Measurements from ENCODE around the gene ITIH3. TPM values are rescaled to one million over a fixed set of nuclear protein-coding genes. Genes with fewer than 3 reads are reported as not detected.

Gene ITIH3
- total and polyA plus RNA-seq, 11 donors = 0.13 to 1.6 (median 0.65) TPM

GRCh38 chr3:52810923-52811322 is 16.3 kb downstream of the ITIH3 start:
- intact Hi-C loops (cut with DNase I) = no loop called here
- H3K4me3 ChIP-seq = no peak overlapping the region
- DNase-seq (no peak), ATAC-seq (no peak)
- no peak overlapping the region for H3K27ac ChIP-seq
- no peaks in the 10 kb centered on the region for H3K4me1 ChIP-seq
- H3K9me3 ChIP-seq = no peaks in the 10 kb centered on the region
- TF ChIP-seq CTCF (IDR thresholded peaks at IDR 0.05) (no peak), POLR2A (IDR thresholded peaks at IDR 0.05) (no peak)
- H3K36me3 ChIP-seq = no peaks in the 10 kb centered on the region
- 90 to 93% (median 92%) methylated on average over 11 of the region's 11 CpGs for WGBS, 4 donors
- H3K27me3 ChIP-seq = no peaks in the 10 kb centered on the region

DNA sequence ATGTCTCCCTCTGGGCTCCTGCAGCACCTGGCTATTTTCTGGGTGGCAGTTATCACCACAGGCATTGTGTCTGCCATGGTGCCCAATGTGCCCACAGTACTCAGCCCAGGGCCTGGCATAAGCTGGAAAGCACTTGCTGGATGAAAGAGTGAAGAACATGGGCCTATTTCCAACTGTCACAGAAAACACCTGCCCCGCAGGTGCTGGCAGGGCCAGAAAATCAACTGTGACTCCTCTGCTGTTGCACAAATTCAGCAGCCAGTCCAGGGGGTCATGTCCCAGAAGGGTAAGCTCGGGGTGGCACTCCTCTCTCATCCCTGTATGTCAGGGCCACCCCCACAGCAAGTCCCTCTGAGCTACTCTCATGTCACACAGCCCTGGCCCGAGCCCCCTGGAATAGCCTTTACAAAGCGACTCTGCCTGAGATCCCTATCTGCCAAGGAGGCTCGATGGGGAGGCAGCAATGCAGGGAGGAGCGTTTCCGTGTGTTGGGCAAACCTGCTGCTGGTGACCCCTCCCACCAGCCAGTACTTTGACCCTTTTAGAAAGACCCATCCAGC is 16.9 kb downstream of the ITIH3 start:
- Histone ChIP-seq H3K36me3 (no peaks in the 10 kb centered on the region), H3K4me1 (no peaks in the 10 kb centered on the region), H3K27ac (no peak overlapping the region), H3K9me3 (no peaks in the 10 kb centered on the region), H3K4me3 (no peak overlapping the region), H3K27me3 (no peaks in the 10 kb centered on the region)
- DNase-seq (no peak), ATAC-seq (no peak)
- 81 to 90% (median 87%) methylated on average over 6 to 7 of the region's 7 CpGs for WGBS, 4 donors
- TF ChIP-seq CTCF (IDR thresholded peaks at IDR 0.05) (no peak), POLR2A (IDR thresholded peaks at IDR 0.05) (no peak)
- intact Hi-C loops (cut with DNase I) = no loop called here

DNA sequence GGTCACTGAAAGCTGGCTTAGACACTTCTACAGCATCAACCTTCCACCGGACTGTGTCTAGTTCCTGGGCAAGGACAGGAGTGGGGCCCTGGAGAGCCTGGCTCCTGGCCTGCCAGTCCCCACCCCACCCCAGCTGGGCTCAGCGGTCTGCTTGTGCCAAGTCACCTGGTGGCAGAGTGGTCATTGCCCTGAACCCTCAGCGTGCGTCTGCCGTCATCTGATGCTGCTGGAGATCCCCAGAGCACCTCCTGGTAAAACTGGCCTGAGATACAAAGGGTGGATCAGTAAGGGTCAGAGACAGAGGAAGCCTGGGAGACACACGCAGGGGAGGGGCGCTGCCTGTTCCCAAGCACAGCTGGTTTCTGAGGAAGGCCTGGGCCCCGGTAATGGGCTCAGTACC is 19.2 kb downstream of the ITIH3 start:
- H3K36me3 ChIP-seq = no peaks in the 10 kb centered on the region
- H3K4me3 ChIP-seq = no peak overlapping the region
- no peak overlapping the region for H3K27ac ChIP-seq
- WGBS, 4 donors = 67 to 86% (median 74%) methylated on average over 6 to 8 of the region's 8 CpGs
- no peaks in the 10 kb centered on the region for H3K9me3 ChIP-seq
- DNase-seq (no peak), ATAC-seq (no peak)
- no peaks in the 10 kb centered on the region for H3K4me1 ChIP-seq
- no peaks in the 10 kb centered on the region for H3K27me3 ChIP-seq
- TF ChIP-seq POLR2A (IDR thresholded peaks at IDR 0.05) = no peak
- no peak for TF ChIP-seq CTCF (IDR thresholded peaks at IDR 0.05)
- intact Hi-C loops (cut with DNase I) = no loop called here

DNA sequence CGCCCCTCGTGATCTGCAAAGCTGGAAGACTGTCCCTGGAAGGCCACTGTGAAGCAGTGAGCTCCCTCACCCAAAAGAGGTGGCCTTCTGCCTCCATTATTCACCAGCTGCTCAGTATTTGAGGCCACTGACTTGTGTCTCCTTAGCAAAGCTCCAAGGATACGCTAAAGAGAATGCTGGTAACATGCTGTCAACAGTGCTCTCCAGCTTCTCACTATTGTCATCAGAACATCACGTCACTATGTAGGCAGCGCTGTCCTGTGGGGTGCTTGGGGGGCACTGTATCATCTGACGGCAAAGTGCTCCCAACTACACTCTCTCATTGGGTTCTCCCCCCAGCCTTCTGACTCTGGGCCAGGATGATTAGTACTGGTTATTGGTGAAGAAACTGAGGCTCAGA is 21.6 kb downstream of the ITIH3 start:
- Histone ChIP-seq H3K27me3 (no peaks in the 10 kb centered on the region), H3K36me3 (peaks cover 0 to 5% (median 0%) of the 10 kb centered on the region in 9 donors), H3K27ac (no peak overlapping the region), H3K9me3 (no peaks in the 10 kb centered on the region), H3K4me3 (no peak overlapping the region), H3K4me1 (no peaks in the 10 kb centered on the region)
- ATAC-seq = no peak
- 87 to 91% (median 89%) methylated on average over 6 of the region's 6 CpGs for WGBS, 4 donors
- intact Hi-C loops (cut with DNase I) = no loop called here
- DNase-seq = no peak
- no peak for TF ChIP-seq POLR2A (IDR thresholded peaks at IDR 0.05)
- no peak for TF ChIP-seq CTCF (IDR thresholded peaks at IDR 0.05)
